Amniotic epithelial cell (primary cell): ENCODE results near the gene RASSF8.
A peak's percentile ranks its signal among the peaks of the same experiment; 100 is the strongest.

Experiments
- DNase-seq: peaks from one replicate; pipeline ENCODE4 v3.0.0-alpha.2; 2010; ENCODE audit warnings: low read depth

RASSF8 gene, protein sequence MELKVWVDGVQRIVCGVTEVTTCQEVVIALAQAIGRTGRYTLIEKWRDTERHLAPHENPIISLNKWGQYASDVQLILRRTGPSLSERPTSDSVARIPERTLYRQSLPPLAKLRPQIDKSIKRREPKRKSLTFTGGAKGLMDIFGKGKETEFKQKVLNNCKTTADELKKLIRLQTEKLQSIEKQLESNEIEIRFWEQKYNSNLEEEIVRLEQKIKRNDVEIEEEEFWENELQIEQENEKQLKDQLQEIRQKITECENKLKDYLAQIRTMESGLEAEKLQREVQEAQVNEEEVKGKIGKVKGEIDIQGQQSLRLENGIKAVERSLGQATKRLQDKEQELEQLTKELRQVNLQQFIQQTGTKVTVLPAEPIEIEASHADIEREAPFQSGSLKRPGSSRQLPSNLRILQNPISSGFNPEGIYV

DNA sequence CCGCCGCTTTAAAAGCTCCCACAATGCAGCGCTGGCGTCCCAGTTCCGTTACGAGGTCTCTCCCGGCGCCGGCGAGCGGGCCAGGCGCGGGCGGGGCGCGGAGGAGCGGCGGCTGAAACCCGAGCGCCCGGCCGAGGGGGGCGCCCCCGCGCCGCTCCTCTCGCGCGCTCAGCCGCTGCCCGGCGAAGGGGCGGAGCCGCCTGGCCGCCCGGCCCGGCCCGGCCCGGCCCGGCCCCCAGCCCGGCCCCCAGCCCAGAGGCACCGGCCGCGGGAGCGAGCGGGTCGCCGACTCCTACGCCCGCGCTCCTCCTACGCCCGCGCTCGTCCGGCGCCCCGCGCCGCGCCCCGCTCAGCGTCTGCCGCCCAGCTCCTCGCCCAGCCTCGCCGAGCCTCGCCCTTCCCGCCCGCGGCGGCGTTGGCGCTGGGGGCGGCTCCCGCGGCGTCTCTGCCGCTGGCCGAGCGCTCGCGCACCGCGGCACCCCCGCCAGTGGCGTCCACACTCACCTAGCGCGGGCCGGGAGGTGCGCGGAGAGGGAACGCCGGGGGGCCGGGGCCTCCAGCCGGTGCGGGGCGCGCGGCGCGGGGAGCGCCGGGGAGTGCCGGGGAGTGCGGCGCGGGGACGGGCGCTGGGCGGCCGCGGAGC is at the start of gene RASSF8:
RASSF8 (plus strand) TSS at position 255 of the 643 bp plus-strand sequence. CDS start 96,662 bp downstream, outside the sequence.
- peak; percentile 65 for DNase-seq

GRCh38 chr12:25914551-25914950 is 43.9 kb upstream of the RASSF8 start:
- DNase-seq: no peak

- no peak for DNase-seq
These were observed 33.9 kb upstream of the RASSF8 start for GRCh38 chr12:25924491-25925001.

- DNase-seq: no peak
These were observed 33.4 kb upstream of the RASSF8 start for GRCh38 chr12:25925064-25925463.

DNA sequence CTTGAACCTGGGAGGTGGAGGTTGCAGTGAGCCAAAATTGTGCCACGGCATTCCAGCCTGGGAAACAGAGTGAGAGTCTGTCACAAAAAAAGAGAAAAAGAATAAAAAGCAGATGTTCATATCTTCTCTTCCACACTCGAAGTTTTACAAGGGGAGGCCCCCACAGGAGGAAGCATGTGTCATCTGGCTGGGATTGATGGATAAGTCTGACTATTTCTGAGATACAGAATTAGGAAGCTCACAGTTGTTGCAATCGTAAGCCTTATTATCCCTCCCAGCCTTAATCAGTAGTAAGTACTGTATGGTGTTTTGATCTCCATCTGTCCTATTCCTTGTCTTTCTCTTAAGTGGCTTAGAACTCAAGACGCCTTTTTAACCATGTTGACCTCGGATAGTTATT is 31.9 kb upstream of the RASSF8 start:
- DNase-seq: peak; percentile 21

DNA sequence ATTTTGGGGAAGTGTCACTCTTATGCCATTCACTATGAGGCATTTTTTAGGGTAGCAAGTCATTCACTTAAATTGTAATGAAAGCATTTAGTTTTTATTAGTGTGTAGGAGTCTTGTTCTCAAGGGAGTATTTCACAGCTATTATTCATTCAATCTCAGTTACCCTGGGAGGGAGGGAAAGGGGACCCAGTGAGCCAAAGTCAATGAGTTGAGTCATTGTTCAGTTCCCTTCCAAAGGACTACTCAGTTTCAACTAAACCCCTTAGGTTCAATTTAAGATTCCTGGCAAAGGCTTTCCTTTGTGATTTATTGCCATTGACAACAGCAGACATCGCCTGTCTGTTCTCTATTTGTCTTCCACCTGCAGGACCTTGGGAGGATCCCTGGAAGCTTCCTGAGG is 29.3 kb upstream of the RASSF8 start:
- no peak for DNase-seq

DNA sequence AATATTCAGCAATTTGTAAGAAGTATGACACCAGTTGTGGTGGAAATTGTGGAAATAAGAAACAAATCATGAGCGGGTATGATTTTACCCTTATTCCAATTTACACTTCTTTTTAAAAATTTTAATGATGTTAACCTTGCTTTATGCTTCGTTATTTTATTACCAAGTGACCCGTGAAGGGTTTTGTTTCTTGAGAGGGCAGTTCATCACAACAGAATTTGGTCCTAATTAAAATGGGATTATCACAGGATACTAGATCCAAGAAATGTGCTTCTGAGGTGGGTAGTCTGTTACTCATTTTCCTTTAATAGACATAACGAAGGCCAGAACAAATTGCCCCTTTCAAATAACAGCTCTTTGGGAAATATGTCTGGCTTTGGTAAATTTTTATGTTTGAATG is 25.5 kb upstream of the RASSF8 start:
- DNase-seq: no peak

GRCh38 chr12:25934456-25934855 is 24.0 kb upstream of the RASSF8 start:
- no peak for DNase-seq

DNA sequence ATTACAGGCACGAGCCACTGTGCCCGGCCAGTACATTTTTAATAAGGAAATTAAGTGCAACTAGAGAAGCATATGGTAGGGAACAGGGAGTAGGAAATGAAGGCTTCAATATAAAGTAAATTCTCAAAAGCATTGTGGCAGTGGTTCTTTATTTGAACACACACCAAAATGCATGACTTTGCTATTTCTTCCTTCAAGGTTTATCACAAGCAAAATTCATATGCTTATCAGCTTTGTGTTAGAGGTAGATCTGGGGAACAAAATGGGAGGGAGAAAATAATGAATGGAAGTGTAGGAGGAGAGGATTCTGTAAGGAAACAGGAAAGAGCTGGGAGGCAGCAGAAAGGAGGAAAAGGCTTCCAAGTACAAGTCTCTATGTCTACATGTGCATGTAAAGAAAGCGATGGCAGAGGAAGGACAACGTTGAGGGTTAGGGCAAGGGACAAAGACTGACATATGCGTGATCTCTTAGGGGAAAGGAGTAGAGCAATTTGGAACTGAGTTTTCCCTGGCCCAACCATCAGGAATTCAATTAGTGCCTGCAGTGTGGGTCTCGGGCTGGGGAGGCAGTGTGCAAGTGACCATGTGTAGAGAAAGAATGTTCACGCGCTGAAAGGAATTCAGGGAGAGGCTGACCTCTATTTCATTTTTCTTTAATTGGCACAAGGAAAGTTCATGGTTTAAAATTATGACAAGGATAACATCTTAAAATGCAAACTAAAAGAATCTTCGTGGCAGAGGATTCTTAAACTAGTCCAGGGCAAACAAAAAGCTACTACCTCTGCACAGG is 22.9 kb upstream of the RASSF8 start:
- no peak for DNase-seq

GRCh38 chr12:25937096-25937495 is 21.4 kb upstream of the RASSF8 start:
- no peak for DNase-seq

- no peak for DNase-seq
These were observed 19.9 kb upstream of the RASSF8 start for GRCh38 chr12:25938581-25938980.

DNA sequence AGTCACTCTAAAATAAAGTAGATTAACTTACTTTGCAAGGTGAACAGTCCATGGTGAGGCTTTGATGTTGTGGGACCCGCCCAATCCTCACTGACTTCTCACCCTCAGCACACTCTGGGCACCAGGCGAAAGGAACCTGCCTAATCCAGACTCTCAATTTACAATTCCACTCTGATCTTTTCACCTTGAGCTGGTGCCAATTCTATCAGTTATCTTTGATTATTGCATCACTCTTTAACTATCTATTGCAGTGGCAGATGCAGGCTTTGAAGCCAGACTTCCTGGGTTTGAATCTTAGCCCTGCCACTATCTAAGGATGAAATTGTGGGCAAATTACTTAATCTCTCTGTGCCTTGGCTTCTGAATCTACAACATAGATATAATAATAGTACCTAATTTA is 18.9 kb upstream of the RASSF8 start:
- no peak for DNase-seq

GRCh38 chr12:25940886-25941285 is 17.6 kb upstream of the RASSF8 start:
- DNase-seq: no peak

GRCh38 chr12:25942709-25943108 is 15.8 kb upstream of the RASSF8 start:
- DNase-seq: peak; percentile 26

DNA sequence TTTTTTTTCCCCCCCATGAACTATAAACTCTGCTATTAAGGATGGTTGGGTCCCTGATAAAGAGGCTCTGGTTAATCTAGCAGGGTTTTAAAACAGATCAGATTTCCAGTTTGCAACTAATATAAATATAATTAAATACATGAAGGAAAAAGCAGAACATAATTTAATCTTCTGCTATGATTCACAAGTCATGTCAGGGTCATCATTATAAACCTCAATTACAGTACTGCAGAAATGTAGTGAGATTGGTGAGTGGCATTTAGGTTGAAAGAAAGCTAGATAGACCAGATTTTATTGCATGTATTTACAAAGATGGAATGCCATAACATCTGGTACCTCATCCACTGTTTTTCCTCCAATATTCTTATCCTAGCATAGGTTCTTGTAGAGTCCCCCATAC is 14.5 kb upstream of the RASSF8 start:
- no peak for DNase-seq

DNA sequence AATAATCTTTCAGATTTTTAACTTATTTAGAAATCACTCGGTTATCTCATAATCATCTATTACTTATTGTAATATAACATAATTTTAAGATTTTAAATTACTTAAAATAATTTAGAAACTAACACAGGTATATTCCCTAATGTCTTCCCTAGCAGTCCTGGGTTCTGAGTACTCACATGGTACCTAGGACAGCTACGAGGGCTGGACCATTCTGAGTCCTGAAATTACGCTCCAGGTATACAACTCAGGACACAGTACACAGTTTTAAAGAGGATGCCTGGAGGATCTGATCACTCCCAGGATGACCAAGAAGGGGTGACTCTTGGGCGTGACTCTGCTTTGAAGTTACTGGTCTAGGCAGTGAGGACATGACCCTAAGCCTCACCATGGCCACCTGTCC is 9.1 kb upstream of the RASSF8 start:
- DNase-seq: no peak

GRCh38 chr12:25950329-25951115 is 8.0 kb upstream of the RASSF8 start:
- no peak for DNase-seq

- DNase-seq: peak; percentile 63
These were observed 572 bp upstream of the RASSF8 start for GRCh38 chr12:25957793-25958427.

DNA sequence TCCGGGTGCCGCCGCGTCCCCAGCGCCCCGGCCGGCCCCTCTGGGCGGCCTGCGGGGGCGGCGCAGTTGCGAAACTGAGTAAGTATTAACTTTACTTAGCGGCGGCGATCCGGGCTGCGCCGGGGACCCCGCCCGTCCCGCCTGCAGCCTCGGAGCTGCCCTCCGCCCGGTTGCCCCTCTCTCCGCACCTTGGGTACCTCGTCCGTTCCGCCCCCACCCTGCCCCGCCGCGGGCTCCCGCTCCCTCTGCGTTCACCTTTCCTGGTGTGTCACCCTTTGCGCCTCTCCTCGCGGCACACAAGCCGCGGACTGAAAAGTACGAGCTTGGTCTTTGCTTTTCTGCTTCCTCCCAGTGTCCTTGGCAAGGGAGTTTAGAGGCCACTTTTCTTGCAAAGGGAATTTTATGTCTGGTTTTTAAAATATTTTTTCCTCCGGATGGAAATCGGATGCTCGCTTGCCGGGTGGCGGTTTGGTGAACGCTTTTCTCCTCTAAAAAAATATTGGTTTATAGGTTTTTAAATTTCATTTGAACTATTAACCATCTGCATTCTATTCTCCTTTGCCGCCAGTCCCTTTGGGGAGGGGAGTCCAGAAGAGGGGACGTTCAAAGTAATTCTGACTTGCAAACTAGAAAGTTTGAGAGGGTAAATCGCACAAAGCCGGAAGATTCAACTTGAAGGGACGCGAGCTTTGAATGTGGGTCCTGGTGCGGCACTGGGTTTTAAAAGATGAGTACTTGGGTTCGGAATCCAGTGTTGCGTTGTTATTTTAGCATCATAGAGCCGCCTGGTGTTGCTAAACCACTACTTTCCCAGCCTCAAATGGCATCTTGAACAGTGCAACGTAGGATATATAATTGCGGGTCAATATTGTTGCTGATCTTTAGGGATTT is 834 bp downstream of the RASSF8 start:
- peak; percentile 86 for DNase-seq

- peak; percentile 46 for DNase-seq
These were observed 1.7 kb downstream of the RASSF8 start for GRCh38 chr12:25960143-25960542.
